ENCODE data around the gene HMX2. TPM values are rescaled to one million over a fixed set of nuclear protein-coding genes. Genes with fewer than 3 reads are reported as not detected.
A peak's percentile ranks its signal among the peaks of the same experiment; 100 is the strongest.

Gene HMX2
- total RNA-seq, 1 donor from 2014 or later: not detected

DNA sequence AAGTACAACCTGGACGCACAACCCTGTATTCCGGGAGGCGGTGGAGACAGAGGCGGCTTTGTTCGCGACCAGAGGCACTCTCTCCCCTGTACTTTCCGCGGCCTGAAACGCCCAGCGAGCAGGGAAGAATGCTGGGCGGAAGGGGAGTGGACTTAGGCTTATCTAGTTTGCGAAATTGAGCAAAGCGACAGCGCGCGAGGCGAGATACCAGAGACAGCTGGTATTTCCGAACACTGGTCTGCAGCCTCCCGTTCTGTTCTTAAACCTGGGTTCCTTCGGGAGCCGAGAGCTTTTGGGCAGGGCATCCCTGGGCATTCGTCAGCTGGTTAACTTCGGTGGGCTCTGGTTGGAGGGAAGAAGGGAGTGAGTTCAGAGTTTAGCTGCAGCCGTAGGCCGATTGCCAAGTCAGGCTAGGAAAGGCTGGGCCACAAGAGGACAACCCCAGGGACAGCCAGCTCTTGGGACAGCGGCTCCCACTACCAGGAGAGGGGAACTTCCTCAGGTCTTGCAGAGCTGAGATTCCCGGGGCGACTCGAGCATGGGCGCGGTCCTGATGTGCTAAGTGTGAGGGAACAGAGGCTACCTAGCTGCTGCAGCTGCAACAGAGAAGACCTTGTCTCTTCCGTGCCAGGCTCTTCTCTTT is 8.3 kb upstream of the HMX2 start:
- TF ChIP-seq, protein P1, sequence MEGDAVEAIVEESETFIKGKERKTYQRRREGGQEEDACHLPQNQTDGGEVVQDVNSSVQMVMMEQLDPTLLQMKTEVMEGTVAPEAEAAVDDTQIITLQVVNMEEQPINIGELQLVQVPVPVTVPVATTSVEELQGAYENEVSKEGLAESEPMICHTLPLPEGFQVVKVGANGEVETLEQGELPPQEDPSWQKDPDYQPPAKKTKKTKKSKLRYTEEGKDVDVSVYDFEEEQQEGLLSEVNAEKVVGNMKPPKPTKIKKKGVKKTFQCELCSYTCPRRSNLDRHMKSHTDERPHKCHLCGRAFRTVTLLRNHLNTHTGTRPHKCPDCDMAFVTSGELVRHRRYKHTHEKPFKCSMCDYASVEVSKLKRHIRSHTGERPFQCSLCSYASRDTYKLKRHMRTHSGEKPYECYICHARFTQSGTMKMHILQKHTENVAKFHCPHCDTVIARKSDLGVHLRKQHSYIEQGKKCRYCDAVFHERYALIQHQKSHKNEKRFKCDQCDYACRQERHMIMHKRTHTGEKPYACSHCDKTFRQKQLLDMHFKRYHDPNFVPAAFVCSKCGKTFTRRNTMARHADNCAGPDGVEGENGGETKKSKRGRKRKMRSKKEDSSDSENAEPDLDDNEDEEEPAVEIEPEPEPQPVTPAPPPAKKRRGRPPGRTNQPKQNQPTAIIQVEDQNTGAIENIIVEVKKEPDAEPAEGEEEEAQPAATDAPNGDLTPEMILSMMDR (IDR thresholded peaks at IDR 0.05): no peak
- H3K4me3 Mint-ChIP-seq (ENCODE audit: unreplicated experiment): peak overlapping the region; percentile 10
- DNase-seq (ENCODE audit: extremely low spot score, unreplicated experiment): no peak
- peaks cover 2% of the 10 kb centered on the region for H3K36me3 Mint-ChIP-seq (ENCODE audit: unreplicated experiment)
- H3K9me3 Mint-ChIP-seq (ENCODE audit: unreplicated experiment): no peaks in the 10 kb centered on the region
- peaks cover 77% of the 10 kb centered on the region for H3K27me3 Mint-ChIP-seq (ENCODE audit: unreplicated experiment)
- H3K4me1 Mint-ChIP-seq (ENCODE audit: unreplicated experiment): peaks cover 20% of the 10 kb centered on the region
- H3K27ac Mint-ChIP-seq (ENCODE audit: unreplicated experiment): no peak overlapping the region

DNA sequence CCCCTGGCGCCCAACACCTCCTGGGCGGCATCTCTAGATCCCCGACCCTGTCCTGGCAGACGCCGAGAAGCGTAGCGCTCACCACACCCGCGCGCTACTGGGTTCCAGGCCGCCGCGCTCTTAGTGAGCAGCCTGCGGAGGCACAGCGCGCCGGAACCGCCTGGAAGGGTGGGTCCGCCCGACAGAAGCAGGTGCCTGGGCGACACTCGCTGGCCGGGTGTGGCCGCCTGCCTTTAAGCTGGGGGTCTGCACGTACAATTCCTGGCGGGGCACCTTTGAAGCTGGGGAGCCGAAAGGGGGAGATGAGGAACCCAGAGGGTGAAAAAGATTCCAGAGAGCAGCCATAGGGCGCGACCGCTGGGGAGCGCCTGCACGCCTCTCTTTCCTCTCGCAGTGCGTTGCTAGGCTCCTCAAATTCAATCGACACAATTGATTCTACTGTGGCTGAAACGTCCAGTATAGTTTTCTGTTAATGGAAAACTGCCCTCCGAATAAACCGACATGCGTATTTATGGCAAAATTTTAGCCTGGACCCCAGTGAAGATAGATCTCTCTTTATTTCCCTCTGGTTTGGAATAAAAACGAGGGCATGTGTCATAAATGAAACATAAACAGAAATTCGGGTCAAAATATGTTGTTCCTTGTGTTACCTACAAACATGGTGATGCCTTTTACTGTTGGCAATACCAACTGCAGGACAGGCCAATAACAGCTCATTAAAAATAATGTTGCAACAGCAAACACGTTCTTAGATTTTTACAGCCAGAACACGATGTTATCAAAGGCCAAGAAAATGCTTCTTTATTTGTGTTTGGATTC is 7.6 kb upstream of the HMX2 start:
- Mint-ChIP-seq H3K9me3 (ENCODE audit: unreplicated experiment) (no peaks in the 10 kb centered on the region), H3K4me3 (ENCODE audit: unreplicated experiment) (no peak overlapping the region), H3K36me3 (ENCODE audit: unreplicated experiment) (peaks cover 2% of the 10 kb centered on the region), H3K4me1 (ENCODE audit: unreplicated experiment) (peaks cover 22% of the 10 kb centered on the region), H3K27ac (ENCODE audit: unreplicated experiment) (no peak overlapping the region), H3K27me3 (ENCODE audit: unreplicated experiment) (peaks cover 82% of the 10 kb centered on the region)
- no peak for DNase-seq (ENCODE audit: extremely low spot score, unreplicated experiment)
- TF ChIP-seq, protein P1 (IDR thresholded peaks at IDR 0.05): no peak

DNA sequence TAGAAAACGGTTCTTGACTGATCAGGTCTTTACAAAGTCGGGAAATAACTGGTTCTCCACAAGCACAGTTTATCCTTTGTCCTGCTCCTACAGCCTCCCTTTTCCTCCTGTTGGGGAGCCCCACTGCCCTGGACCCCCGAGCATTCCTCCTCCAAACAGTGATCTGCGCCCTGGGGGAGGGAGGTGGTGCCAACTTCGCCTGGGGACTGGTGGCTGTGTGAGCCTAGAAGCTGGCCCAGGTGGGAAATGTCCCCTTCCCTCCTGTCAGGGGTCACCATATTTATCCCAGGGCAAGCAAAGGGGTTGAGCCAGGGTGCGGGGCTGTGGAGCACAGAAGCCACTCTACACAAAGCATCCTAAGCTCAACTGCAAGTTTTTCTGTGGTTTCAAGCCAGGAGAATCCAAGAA is 6.9 kb upstream of the HMX2 start:
- DNase-seq (ENCODE audit: extremely low spot score, unreplicated experiment): no peak
- Mint-ChIP-seq H3K27ac (ENCODE audit: unreplicated experiment) (no peak overlapping the region), H3K27me3 (ENCODE audit: unreplicated experiment) (peaks cover 88% of the 10 kb centered on the region), H3K9me3 (ENCODE audit: unreplicated experiment) (no peaks in the 10 kb centered on the region), H3K36me3 (ENCODE audit: unreplicated experiment) (peaks cover 2% of the 10 kb centered on the region), H3K4me1 (ENCODE audit: unreplicated experiment) (peaks cover 22% of the 10 kb centered on the region), H3K4me3 (ENCODE audit: unreplicated experiment) (no peak overlapping the region)
- TF ChIP-seq, protein P1 (IDR thresholded peaks at IDR 0.05): no peak

DNA sequence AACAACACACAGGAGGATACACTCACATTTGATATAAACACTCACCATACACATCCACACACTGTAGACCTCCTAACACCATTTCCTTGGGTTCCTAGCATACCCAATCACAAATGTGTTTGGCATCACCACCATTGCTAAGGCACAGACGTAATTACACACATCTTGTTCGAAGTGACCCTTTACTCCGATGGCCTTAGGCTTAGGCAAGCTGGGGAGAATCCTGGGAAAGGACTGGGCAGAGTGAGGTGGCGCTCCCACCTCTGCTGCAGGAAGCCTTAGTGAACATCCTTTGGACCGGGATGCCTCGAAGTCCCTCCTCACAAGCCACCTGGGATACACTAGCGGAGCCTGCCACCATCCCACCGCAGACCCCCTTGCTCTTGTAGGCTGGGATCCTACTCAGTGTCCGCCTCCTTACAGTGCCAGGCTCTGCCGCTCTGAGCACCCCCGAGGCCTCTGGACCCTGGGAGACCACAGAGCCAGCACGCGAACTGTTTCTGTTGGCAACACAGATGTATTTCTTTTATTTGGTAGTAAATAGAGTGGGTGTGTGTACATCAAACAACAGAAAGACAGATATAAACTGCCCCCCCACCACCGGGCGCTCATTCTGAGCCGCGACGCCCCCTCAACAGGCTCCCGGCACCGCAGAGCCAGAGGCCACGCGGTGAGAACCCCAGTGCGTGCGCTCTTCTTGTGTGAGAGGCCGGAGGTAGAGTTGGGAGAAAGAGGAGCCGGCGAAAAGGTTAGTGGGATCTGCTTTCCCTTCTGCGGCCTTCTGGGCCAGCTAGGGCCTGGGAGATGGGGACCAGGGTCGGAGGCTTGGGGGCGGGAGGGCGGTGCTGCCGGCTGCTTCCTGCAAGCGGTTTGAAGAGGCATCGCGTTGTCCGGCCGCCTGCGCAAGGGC is 5.9 kb upstream of the HMX2 start:
- TF ChIP-seq, protein P1 (IDR thresholded peaks at IDR 0.05): no peak
- Mint-ChIP-seq H3K27me3 (ENCODE audit: unreplicated experiment) (peaks cover 89% of the 10 kb centered on the region), H3K9me3 (ENCODE audit: unreplicated experiment) (no peaks in the 10 kb centered on the region), H3K36me3 (ENCODE audit: unreplicated experiment) (peaks cover 2% of the 10 kb centered on the region), H3K4me3 (ENCODE audit: unreplicated experiment) (no peak overlapping the region), H3K27ac (ENCODE audit: unreplicated experiment) (no peak overlapping the region), H3K4me1 (ENCODE audit: unreplicated experiment) (peaks cover 18% of the 10 kb centered on the region)
- DNase-seq (ENCODE audit: extremely low spot score, unreplicated experiment): no peak

All from osteocyte (in vitro differentiated cells).